IMR-90 (cell line): ENCODE data around the gene RBM39.

ENCODE experiments used
- ELK1 ChIP-seq: fragments of 150-350 bp; IDR thresholded peaks from 2 replicates; pipeline ENCODE4 v1.6.1; 2016; ENCODE audit warnings: low read depth, mild to moderate bottlenecking, low read length, moderate library complexity, borderline replicate concordance
- RCOR1 ChIP-seq: IDR thresholded peaks from 2 replicates; pipeline ENCODE4 v1.6.1; 2012; ENCODE audit warnings: mild to moderate bottlenecking, low read length, improper control_type of control experiment; ENCODE audit not compliant: insufficient replicate concordance
- SMC3 ChIP-seq: fragments of 150-350 bp; IDR thresholded peaks from 2 replicates; pipeline ENCODE4 v1.6.1; 2016; ENCODE audit warnings: low read depth, mild to moderate bottlenecking, antibody characterized with exemption, low read length, moderate library complexity
- USF2 ChIP-seq: fragments of 150-350 bp; IDR thresholded peaks from 2 replicates; pipeline ENCODE4 v1.6.1; 2017; ENCODE audit warnings: mild to moderate bottlenecking, antibody characterized with exemption, low read length, low read depth

GRCh38 chr20:35660122-35660937, 81.7 kb downstream of the RBM39 start:
- TF ChIP-seq RCOR1 (no peak), USF2 (no peak), SMC3 (no peak), ELK1 (no peak)
